ENCODE results near the gene PRSS53. TPM values are rescaled to one million over a fixed set of nuclear protein-coding genes. Genes with fewer than 3 reads are reported as not detected.
A peak's percentile ranks its signal among the peaks of the same experiment; 100 is the strongest.

The PRSS53 gene
- total and polyA plus RNA-seq, 7 donors, result 1.1 to 9.1 (median 2.6) TPM; not detected in 2

DNA sequence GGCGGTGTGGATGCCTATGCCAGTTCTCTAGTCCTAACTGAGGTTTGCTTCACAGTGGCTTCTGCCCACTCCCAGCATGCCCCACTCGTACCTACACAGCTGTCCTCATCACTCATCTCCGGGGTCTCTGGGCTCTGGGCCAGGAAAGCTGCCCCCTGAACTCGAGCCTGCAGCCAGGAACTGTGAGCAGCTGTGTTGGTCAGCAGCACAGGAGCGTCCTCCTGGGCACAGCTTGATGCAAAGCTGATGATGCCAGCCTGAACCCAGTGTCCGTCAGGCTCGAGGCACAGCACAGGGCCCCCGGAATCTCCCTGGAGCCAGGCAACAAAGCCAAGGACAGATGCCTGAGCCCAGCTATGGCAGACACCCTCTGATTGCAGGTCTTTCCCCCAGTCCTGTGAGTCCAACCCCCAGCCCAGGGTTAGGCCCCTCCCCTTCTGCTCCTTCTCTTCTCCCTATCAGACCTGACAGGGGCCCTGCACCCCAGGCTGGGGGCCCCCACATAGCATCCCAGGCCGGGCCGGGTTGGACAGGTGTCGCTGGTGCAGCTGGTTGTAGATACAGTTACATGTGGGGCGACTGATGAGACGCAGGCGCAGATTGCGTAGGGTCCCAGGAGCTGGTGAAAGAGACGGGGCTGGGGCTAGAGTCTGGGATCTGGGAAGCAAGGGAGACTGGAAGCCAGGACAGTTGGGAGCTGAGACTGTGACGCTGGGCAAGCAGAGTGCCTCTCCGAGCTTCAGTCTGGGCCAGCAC lies 2.7 kb downstream of the PRSS53 start:
- peaks cover 12 to 83% (median 18%) of the 10 kb centered on the region in 4 donors for H3K36me3 ChIP-seq
- no peak for TF ChIP-seq POLR2AphosphoS5 (IDR thresholded peaks at IDR 0.05)
- H3K27ac ChIP-seq, result no peak overlapping the region
- DNase-seq, result no peak
- intact Hi-C loops (cut with DNase I), result no loop called here
- WGBS, 2 donors, result 90 to 91% methylated on average over 18 of the region's 18 CpGs
- no peak overlapping the region for H3K4me3 ChIP-seq
- no peaks in the 10 kb centered on the region for H3K9me3 ChIP-seq
- H3K4me1 ChIP-seq, result no peaks in the 10 kb centered on the region
- no peaks in the 10 kb centered on the region for H3K27me3 ChIP-seq

DNA sequence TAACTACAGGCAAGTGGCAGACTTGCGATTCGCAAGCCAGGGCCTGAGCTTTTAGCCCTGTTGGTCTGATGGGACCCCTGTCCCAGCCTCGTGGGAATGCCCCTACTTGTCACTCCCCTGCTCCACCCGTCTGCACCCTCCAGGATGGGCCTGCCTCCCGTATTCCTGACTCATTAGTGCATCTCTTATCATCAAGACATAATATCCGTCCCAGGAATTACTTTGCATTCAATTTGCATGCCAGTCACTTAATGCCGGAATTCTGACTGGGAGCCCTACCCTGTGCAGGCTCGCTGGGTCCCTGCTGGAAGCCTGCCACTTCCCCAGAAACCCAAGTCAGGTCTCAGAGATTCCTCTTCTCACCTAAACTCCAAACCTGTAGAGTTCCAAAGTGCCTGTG lies 3.3 kb downstream of the PRSS53 start:
- Histone ChIP-seq H3K4me1 (no peaks in the 10 kb centered on the region), H3K36me3 (peaks cover 12 to 83% (median 21%) of the 10 kb centered on the region in 4 donors), H3K27ac (no peak overlapping the region), H3K27me3 (no peaks in the 10 kb centered on the region), H3K4me3 (no peak overlapping the region), H3K9me3 (no peaks in the 10 kb centered on the region)
- TF ChIP-seq POLR2A (IDR thresholded peaks at IDR 0.05) (no peak), EP300 (IDR thresholded peaks at IDR 0.05) (no peak), POLR2AphosphoS5 (IDR thresholded peaks at IDR 0.05) (no peak)
- TF ChIP-seq, protein P1, sequence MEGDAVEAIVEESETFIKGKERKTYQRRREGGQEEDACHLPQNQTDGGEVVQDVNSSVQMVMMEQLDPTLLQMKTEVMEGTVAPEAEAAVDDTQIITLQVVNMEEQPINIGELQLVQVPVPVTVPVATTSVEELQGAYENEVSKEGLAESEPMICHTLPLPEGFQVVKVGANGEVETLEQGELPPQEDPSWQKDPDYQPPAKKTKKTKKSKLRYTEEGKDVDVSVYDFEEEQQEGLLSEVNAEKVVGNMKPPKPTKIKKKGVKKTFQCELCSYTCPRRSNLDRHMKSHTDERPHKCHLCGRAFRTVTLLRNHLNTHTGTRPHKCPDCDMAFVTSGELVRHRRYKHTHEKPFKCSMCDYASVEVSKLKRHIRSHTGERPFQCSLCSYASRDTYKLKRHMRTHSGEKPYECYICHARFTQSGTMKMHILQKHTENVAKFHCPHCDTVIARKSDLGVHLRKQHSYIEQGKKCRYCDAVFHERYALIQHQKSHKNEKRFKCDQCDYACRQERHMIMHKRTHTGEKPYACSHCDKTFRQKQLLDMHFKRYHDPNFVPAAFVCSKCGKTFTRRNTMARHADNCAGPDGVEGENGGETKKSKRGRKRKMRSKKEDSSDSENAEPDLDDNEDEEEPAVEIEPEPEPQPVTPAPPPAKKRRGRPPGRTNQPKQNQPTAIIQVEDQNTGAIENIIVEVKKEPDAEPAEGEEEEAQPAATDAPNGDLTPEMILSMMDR (IDR thresholded peaks at IDR 0.05), result no peak
- no peak for DNase-seq
- intact Hi-C loops (cut with DNase I), result no loop called here
- WGBS, 2 donors, result 79 to 85% methylated on average over 8 of the region's 8 CpGs

DNA sequence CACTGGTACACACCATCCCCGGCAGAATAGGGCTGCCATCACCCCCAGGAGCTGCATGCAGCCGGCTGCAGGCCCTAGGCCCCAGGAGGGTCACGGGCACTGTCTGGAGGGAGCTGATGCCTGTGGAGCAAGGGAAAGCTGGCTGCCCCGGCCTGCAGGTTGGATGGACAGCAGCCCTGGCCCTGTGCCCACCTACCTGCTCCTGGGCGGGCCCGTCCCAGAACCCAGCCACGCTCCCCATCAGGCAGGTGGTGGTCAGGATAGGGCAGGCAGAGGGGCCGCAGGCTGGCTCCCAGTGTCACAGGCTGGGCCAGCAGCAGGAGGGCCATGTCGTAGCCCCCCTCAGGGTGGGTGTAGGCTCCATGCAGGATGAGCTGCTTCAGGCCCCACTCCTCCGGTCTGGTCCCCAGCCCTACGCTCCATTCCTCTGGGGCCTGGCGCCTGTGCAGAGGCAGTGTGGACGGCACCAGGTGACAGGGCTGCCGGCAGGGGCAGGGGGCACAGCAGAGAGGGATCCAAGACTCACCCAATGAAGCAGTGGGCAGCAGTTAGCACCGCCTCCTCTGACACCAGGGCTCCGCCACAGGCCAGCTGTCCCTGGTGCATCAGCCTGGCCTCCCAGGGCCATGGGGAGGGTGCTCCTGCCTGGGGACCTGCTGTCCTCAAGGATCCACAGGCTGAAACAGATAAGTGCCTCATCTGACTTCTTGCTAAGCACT lies 4.0 kb downstream of the PRSS53 start:
- no peak for TF ChIP-seq EP300 (IDR thresholded peaks at IDR 0.05)
- TF ChIP-seq POLR2AphosphoS5 (IDR thresholded peaks at IDR 0.05), result no peak
- TF ChIP-seq, protein P1 (IDR thresholded peaks at IDR 0.05), result no peak
- no peak for TF ChIP-seq POLR2A (IDR thresholded peaks at IDR 0.05)
- Histone ChIP-seq H3K27ac (no peak overlapping the region), H3K27me3 (no peaks in the 10 kb centered on the region), H3K36me3 (peaks cover 18 to 86% (median 27%) of the 10 kb centered on the region in 4 donors), H3K4me1 (no peaks in the 10 kb centered on the region), H3K4me3 (no peak overlapping the region), H3K9me3 (no peaks in the 10 kb centered on the region)
- DNase-seq, result peak; percentile 61
- 90 to 93% methylated on average over 16 of the region's 16 CpGs for WGBS, 2 donors
- intact Hi-C loops (cut with DNase I), result no loop called here

DNA sequence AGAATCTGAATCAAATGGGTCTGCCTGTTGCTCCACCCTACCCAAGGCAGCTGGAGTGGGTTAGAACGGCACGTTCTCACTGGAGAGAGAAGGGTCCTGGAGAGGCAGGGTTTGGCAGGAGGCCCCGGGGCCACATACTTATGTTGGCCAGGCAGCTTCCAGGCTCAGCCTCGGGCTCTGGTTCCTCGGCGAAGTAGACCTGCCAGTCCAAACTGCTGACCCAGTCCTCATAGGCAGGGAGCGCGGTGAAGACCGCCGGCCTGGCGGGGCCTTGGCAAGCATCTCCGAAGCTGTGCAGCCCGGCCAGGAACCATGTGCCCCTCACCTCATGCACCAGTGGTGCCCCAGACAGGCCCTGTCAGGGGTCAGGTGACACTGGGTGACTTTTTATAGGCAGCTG lies 4.8 kb downstream of the PRSS53 start:
- H3K4me1 ChIP-seq, result no peaks in the 10 kb centered on the region
- H3K27me3 ChIP-seq, result no peaks in the 10 kb centered on the region
- H3K27ac ChIP-seq, result no peak overlapping the region
- DNase-seq, result peak; percentile 55
- intact Hi-C loops (cut with DNase I), result no loop called here
- H3K4me3 ChIP-seq, result no peak overlapping the region
- TF ChIP-seq EP300 (IDR thresholded peaks at IDR 0.05), result no peak
- no peaks in the 10 kb centered on the region for H3K9me3 ChIP-seq
- H3K36me3 ChIP-seq, result peaks cover 25 to 88% (median 32%) of the 10 kb centered on the region in 4 donors
- WGBS, 2 donors, result 91% methylated on average over 13 of the region's 13 CpGs

DNA sequence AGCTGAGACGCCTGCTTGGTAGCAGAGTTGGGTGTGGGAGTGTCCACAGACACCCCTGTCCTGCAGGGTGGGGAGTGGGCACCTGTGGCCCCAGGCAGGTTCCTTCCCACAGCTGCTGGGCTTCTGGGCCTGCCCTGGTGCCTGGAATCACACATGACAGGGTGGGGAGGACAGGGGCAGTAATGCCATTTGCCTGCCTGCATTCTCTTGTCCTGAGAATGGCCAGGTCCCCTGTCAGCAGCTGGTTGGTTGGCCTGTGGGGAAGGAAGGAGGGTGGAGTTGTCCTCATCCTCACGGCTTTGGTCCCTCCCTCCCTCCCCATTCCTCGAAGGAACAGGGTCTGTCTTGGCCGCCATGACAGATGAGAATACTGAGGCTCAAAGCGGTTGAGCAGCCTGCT lies 5.2 kb downstream of the PRSS53 start:
- H3K36me3 ChIP-seq, result peaks cover 29 to 92% (median 34%) of the 10 kb centered on the region in 4 donors
- 71 to 74% methylated on average over 5 of the region's 5 CpGs for WGBS, 2 donors
- no peak for DNase-seq
- TF ChIP-seq EP300 (IDR thresholded peaks at IDR 0.05), result no peak
- TF ChIP-seq, protein P1 (IDR thresholded peaks at IDR 0.05), result no peak
- TF ChIP-seq POLR2AphosphoS5 (IDR thresholded peaks at IDR 0.05), result no peak
- TF ChIP-seq POLR2A (IDR thresholded peaks at IDR 0.05), result no peak
- no peaks in the 10 kb centered on the region for H3K9me3 ChIP-seq
- H3K27me3 ChIP-seq, result no peaks in the 10 kb centered on the region
- intact Hi-C loops (cut with DNase I), result no loop called here
- H3K4me3 ChIP-seq, result no peak overlapping the region
- no peak overlapping the region for H3K27ac ChIP-seq
- H3K4me1 ChIP-seq, result no peaks in the 10 kb centered on the region

Measured in sigmoid colon (tissue), 7 donors.